ENCODE measurements around the gene KLF12. TPM values are rescaled to one million over a fixed set of nuclear protein-coding genes. Genes with fewer than 3 reads are reported as not detected.

KLF12 gene
- total RNA-seq = 7.4 and 14.8 TPM in 2 replicates

GRCh38 chr13:74134221-74134776 is at the start of gene KLF12:
Gene KLF12 (minus strand): TSS chr13:74134404.

